AG04450 (cell line): ENCODE measurements around the gene PLCG2. TPM values are rescaled to one million over a fixed set of nuclear protein-coding genes. Genes with fewer than 3 reads are reported as not detected.
"Not testable (repeated sequence)": the region's sequence is repeated elsewhere in the genome, so short reads cannot be mapped to it uniquely, and the experiment has no call there.

ENCODE experiments used
- CTCF ChIA-PET: fragments of 300-600, 350-600 bp; formaldehyde crosslinking; extraction: SDS; loops from one replicate; lab custom pipeline; 2022; ENCODE audit warnings: antibody characterized with exemption, inconsistent platforms; lab: Charles Lee
- POLR2A ChIA-PET: fragments of 350-600 bp; formaldehyde crosslinking; extraction: SDS; loops from one replicate; lab custom pipeline; 2021; ENCODE audit warnings: antibody characterized with exemption, inconsistent platforms; lab: Yijun Ruan, JAX
- DNase-seq: peaks from one replicate; pipeline ENCODE4 v3.0.0-alpha.2; 2011; ENCODE audit warnings: low read depth, low spot score
- H3K27ac ChIP-seq: one replicate; pipeline ENCODE4 v1.5.1; 2012; ENCODE audit warnings: low read depth, low read length, control low read depth
- H3K27me3 ChIP-seq: one replicate; pipeline ENCODE4 v1.6.0; 2012; ENCODE audit warnings: low read length; ENCODE audit not compliant: control insufficient read depth, insufficient read depth
- H3K4me3 ChIP-seq: 2 replicates; pipeline ENCODE4 v1.5.1; 2011; ENCODE audit warnings: mild to moderate bottlenecking, low read depth, low read length, control low read depth
- H3K9me3 ChIP-seq: 2 replicates; pipeline ENCODE4 v1.5.1; 2012; ENCODE audit warnings: low read length; ENCODE audit not compliant: control insufficient read depth, insufficient read depth
- CTCF ChIP-seq: IDR thresholded peaks from 2 replicates; pipeline ENCODE4 v1.5.1; 2011; ENCODE audit warnings: low read depth, low read length, control low read depth, inconsistent platforms
- polyA plus RNA-seq: library from polyadenylated mRNA; depleted of rRNA; stranded (reverse); fragments of >200 nt; gene quantifications from 2 replicates; pipeline ENCODE4 v1.2.3, GENCODE V29; 2011; rRNA removed

PLCG2 gene
- polyA plus RNA-seq, 1 experiment, result 0.16 TPM

DNA sequence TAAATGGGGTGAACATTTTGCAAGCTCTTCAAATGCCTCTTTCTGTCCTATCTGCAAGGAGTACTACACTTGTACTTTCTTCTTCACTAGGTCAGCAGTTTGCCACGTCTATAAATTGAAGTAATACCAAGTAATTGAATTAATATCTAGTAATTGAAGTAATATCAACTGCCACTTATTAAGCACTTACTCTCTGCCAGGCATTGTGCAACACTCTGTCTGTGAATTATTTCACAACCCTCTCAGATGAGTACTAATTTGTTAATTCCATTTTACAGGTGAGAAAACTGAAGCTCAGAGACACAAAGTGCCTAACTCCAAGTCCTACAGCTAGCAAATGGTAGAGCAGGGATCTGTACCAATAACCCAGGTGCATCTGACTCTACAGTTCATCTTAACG, 228.1 kb downstream of the PLCG2 start:
- DNase-seq, result no peak
- TF ChIP-seq CTCF, result no peak
- Histone ChIP-seq H3K4me3 (no peak overlapping the region), H3K27ac (no peak overlapping the region), H3K27me3 (peaks cover 9% of the 10 kb centered on the region), H3K9me3 (peaks cover 13% of the 10 kb centered on the region)
- ChIA-PET POLR2A (no interaction called here), CTCF (no interaction called here)

- peaks cover 13% of the 10 kb centered on the region for H3K9me3 ChIP-seq
- TF ChIP-seq CTCF, result no peak
- H3K27me3 ChIP-seq, result peaks cover 9% of the 10 kb centered on the region
- no peak overlapping the region for H3K27ac ChIP-seq
- ChIA-PET POLR2A (no interaction called here), CTCF (interaction anchor here (0.5 kb wide), 1 partner anchor 748 kb away, joined by 4 read pairs; no protein-coding TSS in a partner anchor)
- DNase-seq, result no peak
- H3K4me3 ChIP-seq, result no peak overlapping the region
Observed at GRCh38 chr16:82008957-82009592, 230.0 kb downstream of the PLCG2 start.

DNA sequence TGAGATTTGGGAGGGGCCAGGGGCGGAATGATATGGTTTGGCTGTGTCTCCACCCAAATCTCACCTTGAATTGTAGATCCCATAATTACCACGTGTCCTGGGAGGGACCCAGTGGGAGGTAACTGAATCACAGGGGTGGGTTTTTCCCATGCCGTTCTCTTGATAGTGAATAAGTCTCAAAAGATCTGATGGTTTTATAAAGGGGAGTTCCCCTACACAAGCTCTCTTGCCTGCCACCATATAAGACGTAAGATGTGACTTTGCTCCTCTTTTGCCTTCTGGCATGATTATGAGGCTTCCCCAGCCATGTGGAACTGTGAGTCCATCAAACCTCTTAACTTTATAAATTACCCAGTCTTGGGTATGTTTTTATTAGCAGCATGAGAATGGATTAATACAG, 230.7 kb downstream of the PLCG2 start:
- H3K27me3 ChIP-seq, DNase-seq, H3K4me3 ChIP-seq, H3K27ac ChIP-seq, POLR2A ChIA-PET, CTCF ChIA-PET: not testable (repeated sequence)
- H3K9me3 ChIP-seq, result peaks cover 13% of the 10 kb centered on the region

DNA sequence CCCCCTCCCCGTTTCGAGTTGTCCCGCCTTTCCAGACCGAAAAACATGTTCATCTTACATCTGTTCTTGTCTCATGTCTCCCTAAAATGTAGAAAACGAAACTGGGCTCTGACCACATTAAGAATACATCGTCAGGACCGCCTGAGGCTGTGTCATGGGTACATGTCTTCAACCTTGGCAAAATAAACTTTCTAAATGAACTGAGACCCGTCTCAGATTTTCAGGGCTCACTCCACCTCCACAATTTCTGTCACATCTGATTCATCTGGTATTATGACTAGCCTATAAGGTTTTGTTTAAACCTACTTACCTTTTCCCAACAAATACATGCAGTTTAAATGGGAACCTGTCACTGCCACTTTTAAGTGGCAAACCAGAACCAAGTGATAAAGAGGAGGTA, 231.6 kb downstream of the PLCG2 start:
- peaks cover 13% of the 10 kb centered on the region for H3K9me3 ChIP-seq
- H3K27me3 ChIP-seq, result peaks cover 4% of the 10 kb centered on the region
- H3K4me3 ChIP-seq, result peak overlapping the region; percentile 36
- no peak overlapping the region for H3K27ac ChIP-seq
- ChIA-PET POLR2A (no interaction called here), CTCF (no interaction called here)
- TF ChIP-seq CTCF, result no peak
- no peak for DNase-seq

DNA sequence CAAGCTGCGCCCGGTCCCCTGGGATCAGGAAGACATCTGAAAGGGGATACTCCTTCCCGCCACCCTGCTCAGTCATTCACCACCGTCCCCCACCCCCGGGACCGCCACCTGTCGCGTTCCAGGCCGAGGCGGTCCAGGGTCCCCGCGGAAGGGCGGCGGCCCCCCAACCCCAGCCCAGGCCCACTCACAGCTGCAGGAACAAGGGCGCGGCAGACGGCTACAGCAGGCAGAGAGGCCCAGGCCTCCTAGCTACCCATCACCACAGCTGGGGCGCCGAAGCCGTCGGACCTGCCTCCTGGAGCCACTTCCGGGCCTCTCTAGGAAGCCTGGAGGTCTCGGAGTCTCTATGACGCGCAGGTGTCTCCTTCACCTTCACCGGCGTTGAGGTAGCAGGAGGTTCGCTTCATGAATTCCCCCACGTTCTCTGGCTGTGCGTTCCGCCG, 232.1 kb downstream of the PLCG2 start, which contains the start of gene SDR42E1:
Gene SDR42E1, minus strand, starts transcription at position 272 of the 443 bp plus-strand sequence. CDS start 10,612 bp downstream, outside the sequence.
- no peak for TF ChIP-seq CTCF
- Histone ChIP-seq H3K9me3 (peaks cover 13% of the 10 kb centered on the region), H3K4me3 (peak within 1 kb of the TSS; percentile 36), H3K27me3 (peaks cover 4% of the 10 kb centered on the region), H3K27ac (no peak within 1 kb of the TSS)
- no peak for DNase-seq
- CTCF ChIA-PET, result no interaction called here
- POLR2A ChIA-PET, result no interaction called here

Other genes starting within 250 kb of the PLCG2 start
- gene SDR42E1, start 232.2 kb downstream of the PLCG2 start, polyA plus RNA-seq, result 0.99 and 1.4 TPM in 2 replicates